Glutamatergic neuron (in vitro differentiated cells): Measurements from ENCODE around the gene BACH2. TPM values are rescaled to one million over a fixed set of nuclear protein-coding genes. Genes with fewer than 3 reads are reported as not detected.

Experiments used
- DNase-seq: peaks from one replicate; pipeline ENCODE4 v3.0.0; 2022
- H3K27ac Mint-ChIP-seq: one replicate; pipeline ENCODE4 v1.8.0; 2020; ENCODE audit warnings: mild to moderate bottlenecking, mixed read lengths, inconsistent platforms; ENCODE audit not compliant: unreplicated experiment
- H3K27me3 Mint-ChIP-seq: one replicate; pipeline ENCODE4 v1.8.0; 2020; ENCODE audit warnings: mild to moderate bottlenecking, moderate library complexity, mixed read lengths, inconsistent platforms; ENCODE audit not compliant: unreplicated experiment
- H3K36me3 Mint-ChIP-seq: one replicate; pipeline ENCODE4 v1.8.0; 2020; ENCODE audit warnings: mild to moderate bottlenecking, mixed read lengths, inconsistent platforms; ENCODE audit not compliant: unreplicated experiment
- H3K4me1 Mint-ChIP-seq: one replicate; pipeline ENCODE4 v1.8.0; 2020; ENCODE audit warnings: mild to moderate bottlenecking, low read depth, mixed read lengths, inconsistent platforms; ENCODE audit not compliant: unreplicated experiment
- H3K4me3 Mint-ChIP-seq: one replicate; pipeline ENCODE4 v1.8.0; 2020; ENCODE audit warnings: mild to moderate bottlenecking, mixed read lengths, inconsistent platforms; ENCODE audit not compliant: unreplicated experiment
- H3K9me3 Mint-ChIP-seq: one replicate; pipeline ENCODE4 v1.8.0; 2020; ENCODE audit warnings: mild to moderate bottlenecking, moderate library complexity, mixed read lengths, inconsistent platforms; ENCODE audit not compliant: unreplicated experiment
- total RNA-seq: library from RNA; stranded (reverse); fragmentation: NEBNext Ultra II Directional; extraction: Animal tissue kit (Norgen Biotek cat#: 25700); gene quantifications from one replicate; pipeline ENCODE4 v1.2.1, GENCODE V29; 2021; ENCODE audit not compliant: unreplicated experiment
- TF ChIP-seq, protein P1 (sequence below): fragments of 200-600 bp; sonication (generic); IDR thresholded peaks from one replicate; pipeline ENCODE4 v1.5.0; 2021; ENCODE audit not compliant: partially characterized antibody, unreplicated experiment

Gene BACH2
- total RNA-seq, 1 donor from 2014 or later, result 96.4 TPM

DNA sequence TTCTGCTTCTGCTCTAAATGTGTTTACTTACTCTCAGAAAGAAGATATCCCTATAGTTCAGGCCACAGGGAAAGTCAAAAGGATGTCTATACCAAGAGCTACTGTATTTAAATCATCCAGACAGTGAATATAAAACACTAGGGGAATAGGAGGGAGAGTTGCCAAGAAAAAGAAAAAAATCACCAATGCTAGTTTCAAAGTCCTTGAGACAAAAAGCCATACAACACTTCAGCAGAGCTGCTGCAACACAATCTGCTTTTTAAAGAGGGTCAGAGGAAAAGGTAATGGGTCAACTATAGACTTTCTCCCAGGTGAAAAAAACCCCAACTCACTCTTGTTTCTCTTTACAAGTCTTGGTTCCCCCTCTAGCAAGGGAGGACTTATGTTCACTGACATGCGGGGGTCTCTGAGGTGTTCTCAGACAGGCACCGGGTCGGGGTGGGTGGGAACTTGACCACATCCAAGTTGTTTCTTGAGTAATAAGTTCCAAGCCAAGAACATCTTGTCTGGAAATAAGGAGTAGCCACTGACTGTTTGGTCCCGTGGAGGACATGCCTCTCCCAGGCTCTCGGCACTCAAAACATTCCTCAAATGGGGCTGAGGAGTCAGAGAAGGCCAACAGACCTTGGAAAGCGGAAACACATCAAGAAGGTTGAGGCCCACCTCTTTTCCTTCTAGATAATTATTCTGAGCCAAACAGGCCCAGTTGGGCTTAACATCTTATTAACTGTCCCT is 354.7 kb downstream of the BACH2 start:
- Mint-ChIP-seq H3K4me1 (peaks cover 27% of the 10 kb centered on the region), H3K27me3 (peaks cover 7% of the 10 kb centered on the region), H3K4me3 (peak overlapping the region; percentile 8), H3K9me3 (peaks cover 2% of the 10 kb centered on the region), H3K36me3 (peaks cover 9% of the 10 kb centered on the region), H3K27ac (peak overlapping the region; percentile 90)
- TF ChIP-seq, protein P1, sequence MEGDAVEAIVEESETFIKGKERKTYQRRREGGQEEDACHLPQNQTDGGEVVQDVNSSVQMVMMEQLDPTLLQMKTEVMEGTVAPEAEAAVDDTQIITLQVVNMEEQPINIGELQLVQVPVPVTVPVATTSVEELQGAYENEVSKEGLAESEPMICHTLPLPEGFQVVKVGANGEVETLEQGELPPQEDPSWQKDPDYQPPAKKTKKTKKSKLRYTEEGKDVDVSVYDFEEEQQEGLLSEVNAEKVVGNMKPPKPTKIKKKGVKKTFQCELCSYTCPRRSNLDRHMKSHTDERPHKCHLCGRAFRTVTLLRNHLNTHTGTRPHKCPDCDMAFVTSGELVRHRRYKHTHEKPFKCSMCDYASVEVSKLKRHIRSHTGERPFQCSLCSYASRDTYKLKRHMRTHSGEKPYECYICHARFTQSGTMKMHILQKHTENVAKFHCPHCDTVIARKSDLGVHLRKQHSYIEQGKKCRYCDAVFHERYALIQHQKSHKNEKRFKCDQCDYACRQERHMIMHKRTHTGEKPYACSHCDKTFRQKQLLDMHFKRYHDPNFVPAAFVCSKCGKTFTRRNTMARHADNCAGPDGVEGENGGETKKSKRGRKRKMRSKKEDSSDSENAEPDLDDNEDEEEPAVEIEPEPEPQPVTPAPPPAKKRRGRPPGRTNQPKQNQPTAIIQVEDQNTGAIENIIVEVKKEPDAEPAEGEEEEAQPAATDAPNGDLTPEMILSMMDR, result no peak
- no peak for DNase-seq

DNA sequence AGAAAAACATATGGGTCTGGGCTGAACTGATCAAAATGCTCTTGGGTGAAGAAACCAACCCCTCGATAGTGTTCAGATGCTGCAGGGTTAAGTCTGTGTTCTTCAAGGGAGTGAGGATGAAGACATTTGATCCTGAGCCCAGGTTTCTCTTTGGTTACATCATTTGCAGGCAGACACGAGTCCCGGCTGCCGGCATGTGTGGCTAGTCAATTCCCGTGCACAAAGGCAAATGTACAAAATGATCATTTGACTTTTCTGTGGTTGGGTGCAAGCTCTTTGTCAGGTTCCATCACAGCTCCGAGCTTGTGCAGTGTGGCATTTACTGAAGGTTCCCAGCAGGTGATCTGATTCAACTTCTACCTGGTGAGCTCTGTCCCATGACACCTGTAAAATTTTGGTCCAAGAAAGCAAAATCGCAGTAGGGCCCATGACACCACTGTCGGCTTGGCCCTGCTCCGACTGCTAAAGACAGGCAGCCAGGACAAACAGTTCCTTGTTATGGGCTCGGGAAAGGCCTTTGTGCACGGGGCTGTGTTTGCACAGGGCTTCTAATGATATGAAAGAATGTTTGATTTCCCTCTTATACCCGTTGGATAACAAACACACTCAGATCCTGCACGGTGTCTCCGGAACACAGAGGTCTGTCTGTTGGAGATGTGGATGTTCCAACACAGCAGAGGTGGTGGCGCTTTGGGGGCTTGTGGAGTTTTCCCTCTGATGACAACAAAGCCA is 355.4 kb downstream of the BACH2 start:
- Mint-ChIP-seq H3K4me3 (peak overlapping the region; percentile 8), H3K27me3 (peaks cover 7% of the 10 kb centered on the region), H3K4me1 (peaks cover 27% of the 10 kb centered on the region), H3K36me3 (peaks cover 16% of the 10 kb centered on the region), H3K27ac (peak overlapping the region; percentile 90), H3K9me3 (peaks cover 4% of the 10 kb centered on the region)
- TF ChIP-seq, protein P1, result no peak
- DNase-seq, result peak; percentile 35

DNA sequence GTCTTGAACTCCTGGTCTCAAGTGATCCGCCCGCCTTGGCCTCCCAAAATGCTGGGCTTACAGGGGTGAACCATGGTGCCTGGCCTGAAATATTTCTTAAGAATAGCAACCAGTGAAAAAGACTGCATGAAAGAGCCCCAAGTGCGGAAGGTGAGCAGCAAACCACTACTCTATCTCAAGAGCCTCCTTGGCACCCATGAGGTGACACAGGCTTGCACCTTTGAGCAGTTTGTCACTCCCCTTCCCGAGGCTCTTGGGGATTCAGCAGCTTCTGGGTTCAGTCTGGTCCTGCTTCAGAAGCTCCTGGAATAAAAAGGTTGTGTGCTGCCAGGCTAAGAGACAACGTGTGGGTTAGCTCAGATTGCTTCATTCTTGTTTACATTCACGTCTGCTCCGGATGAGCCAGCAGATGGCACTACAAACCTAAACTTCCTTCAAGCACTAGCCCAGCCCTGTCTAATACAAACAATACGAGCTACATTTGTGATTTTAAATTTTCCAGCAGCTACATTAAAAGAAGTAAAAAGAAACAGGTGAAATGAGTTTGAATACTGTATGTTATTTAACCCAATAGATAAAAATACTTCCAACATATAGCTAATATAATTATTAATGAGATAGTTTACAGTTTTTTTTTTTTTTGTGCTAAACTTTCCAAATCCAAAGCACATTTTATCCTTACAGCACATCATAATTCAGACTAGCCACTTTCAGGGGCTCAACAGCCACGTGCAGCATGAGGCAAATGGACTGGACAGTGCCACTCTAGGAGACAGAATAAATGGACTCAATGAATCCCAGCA is 356.2 kb downstream of the BACH2 start:
- Mint-ChIP-seq H3K27me3 (peaks cover 7% of the 10 kb centered on the region), H3K9me3 (peaks cover 4% of the 10 kb centered on the region), H3K27ac (peak overlapping the region; percentile 90), H3K36me3 (peaks cover 21% of the 10 kb centered on the region), H3K4me3 (no peak overlapping the region), H3K4me1 (peaks cover 27% of the 10 kb centered on the region)
- TF ChIP-seq, protein P1, result peak; percentile 54
- DNase-seq, result peak; percentile 57

DNA sequence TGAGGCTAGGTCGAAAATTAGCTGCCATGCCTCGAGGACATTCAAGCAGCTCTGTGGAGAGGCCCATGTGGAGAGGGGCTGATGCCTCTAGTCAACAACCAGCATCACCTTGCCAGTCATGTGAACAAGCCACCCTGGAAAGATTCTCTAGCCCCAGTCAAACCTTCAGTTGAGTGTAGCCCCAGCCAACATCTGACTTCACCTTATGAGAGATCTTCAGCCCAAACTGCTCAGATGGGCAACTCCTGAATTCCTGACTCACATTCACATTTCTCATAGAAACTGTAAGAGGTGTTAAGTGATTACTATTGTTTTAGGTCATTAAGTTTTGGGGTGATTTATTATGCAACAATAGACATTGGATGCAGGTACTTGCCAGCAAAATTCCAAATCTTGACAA is 357.5 kb downstream of the BACH2 start:
- TF ChIP-seq, protein P1, result no peak
- peaks cover 4% of the 10 kb centered on the region for H3K9me3 Mint-ChIP-seq
- H3K27ac Mint-ChIP-seq, result no peak overlapping the region
- peaks cover 24% of the 10 kb centered on the region for H3K4me1 Mint-ChIP-seq
- DNase-seq, result no peak
- H3K36me3 Mint-ChIP-seq, result peaks cover 12% of the 10 kb centered on the region
- H3K27me3 Mint-ChIP-seq, result peaks cover 7% of the 10 kb centered on the region
- no peak overlapping the region for H3K4me3 Mint-ChIP-seq
